ENCODE measurements around the gene GRM6.

The GRM6 gene

GRCh38 chr5:178991190-178992145 is 3.7 kb downstream of the GRM6 start:
- DNase-seq (ENCODE audit: low read depth) = no peak
- no peak overlapping the region for H3K4me3 ChIP-seq (ENCODE audit: low read depth, low read length)
- no peak for TF ChIP-seq CTCF (IDR thresholded peaks at IDR 0.05; ENCODE audit: low read depth, low read length, missing control alignments)

GRCh38 chr5:178990491-178990890 is 4.6 kb downstream of the GRM6 start:
- DNase-seq (ENCODE audit: low read depth) = no peak
- no peak overlapping the region for H3K4me3 ChIP-seq (ENCODE audit: low read depth, low read length)
- TF ChIP-seq CTCF (IDR thresholded peaks at IDR 0.05; ENCODE audit: low read depth, low read length, missing control alignments) = no peak

GRCh38 chr5:178989311-178989710 is 5.8 kb downstream of the GRM6 start:
- no peak overlapping the region for H3K4me3 ChIP-seq (ENCODE audit: low read depth, low read length)
- DNase-seq (ENCODE audit: low read depth) = no peak
- no peak for TF ChIP-seq CTCF (IDR thresholded peaks at IDR 0.05; ENCODE audit: low read depth, low read length, missing control alignments)

- no peak for TF ChIP-seq CTCF (IDR thresholded peaks at IDR 0.05; ENCODE audit: low read depth, low read length, missing control alignments)
- no peak for DNase-seq (ENCODE audit: low read depth)
- no peak overlapping the region for H3K4me3 ChIP-seq (ENCODE audit: low read depth, low read length)
Observed at GRCh38 chr5:178988436-178989220, 6.5 kb downstream of the GRM6 start.

- no peak for TF ChIP-seq CTCF (IDR thresholded peaks at IDR 0.05; ENCODE audit: low read depth, low read length, missing control alignments)
- DNase-seq (ENCODE audit: low read depth) = no peak
- no peak overlapping the region for H3K4me3 ChIP-seq (ENCODE audit: low read depth, low read length)
Observed at GRCh38 chr5:178986326-178986960, 8.7 kb downstream of the GRM6 start.

- TF ChIP-seq CTCF (IDR thresholded peaks at IDR 0.05; ENCODE audit: low read depth, low read length, missing control alignments) = no peak
- DNase-seq (ENCODE audit: low read depth) = no peak
- no peak overlapping the region for H3K4me3 ChIP-seq (ENCODE audit: low read depth, low read length)
Observed at GRCh38 chr5:178984145-178985072, 10.7 kb downstream of the GRM6 start.
